C1 segment of cervical spinal cord (tissue), 14 donors: ENCODE results near the gene INF2.
A peak's percentile ranks its signal among the peaks of the same experiment; 100 is the strongest.

Source experiments
- DNase-seq, 14 donors: peaks; one replicate each; lab custom pipeline; 2025; lab: John Stamatoyannopoulos, UW

Gene INF2

DNA sequence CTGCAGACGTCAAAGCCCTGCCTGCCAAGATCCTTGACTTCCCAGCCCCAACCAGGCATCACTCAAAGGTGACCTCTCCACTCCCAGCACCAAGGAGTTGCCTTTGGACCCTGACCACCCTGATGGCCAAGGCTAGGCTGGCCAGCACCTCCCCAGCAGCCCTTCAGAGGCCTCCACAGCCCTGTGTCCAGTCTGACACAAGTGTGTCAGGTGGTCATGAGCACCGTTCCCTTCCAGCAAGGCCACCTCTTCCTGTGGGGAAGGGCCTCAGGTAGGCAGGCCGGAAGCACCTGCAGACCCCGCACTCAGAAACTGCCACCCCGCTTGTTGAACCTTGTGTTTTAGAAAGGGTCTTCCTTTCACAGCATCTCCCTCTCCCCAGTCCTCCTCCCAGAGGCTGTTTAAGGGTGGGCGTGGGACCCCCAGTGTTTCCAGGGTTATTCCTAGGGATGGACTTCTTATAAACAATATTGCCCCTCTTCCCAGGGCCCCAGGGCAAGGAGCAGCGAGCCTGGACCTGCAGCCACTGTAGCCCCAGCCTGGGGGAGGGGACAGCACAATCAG lies 13.2 kb upstream of the INF2 start:
- DNase-seq, result no peak

DNA sequence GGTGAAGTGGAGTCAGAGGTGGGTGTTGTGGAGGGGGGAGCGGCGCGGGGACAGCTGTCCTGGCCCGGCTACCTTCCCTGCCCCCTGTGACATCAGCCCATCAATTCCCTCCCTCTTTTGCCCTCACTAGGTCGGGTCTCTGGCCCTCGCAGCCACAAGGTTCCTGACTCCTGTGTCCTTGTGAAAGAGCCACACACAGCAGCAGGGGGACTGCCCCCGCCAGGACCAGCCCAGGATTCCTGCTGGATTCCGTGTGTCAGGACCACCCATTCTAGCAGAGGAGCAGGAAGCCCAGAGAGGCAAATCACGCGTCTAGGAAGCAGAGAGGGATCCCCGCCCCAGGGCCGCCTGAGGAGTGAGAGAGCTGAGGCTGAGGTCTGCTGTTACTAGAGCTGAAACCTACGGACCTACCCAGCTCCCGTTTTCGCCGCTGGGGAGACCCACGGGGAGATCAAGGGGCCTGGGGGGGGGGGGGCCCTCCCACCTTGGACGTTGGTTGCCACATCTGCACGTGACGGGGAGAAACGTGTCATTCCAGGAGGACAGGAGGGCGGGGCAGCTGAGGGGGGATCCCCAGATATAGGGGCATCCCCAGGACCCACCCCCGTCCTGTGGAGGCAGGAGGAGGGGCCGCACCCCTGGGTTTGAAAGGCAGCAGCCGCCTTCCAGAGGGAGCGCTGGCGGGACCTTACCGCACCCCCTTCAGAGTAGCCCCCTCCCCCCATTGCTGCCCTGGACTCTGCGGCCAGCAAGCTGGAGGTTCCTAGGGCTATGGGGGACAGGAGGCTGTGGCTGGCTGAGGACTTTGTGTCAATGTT lies 12.5 kb upstream of the INF2 start:
- DNase-seq, result no peak

DNA sequence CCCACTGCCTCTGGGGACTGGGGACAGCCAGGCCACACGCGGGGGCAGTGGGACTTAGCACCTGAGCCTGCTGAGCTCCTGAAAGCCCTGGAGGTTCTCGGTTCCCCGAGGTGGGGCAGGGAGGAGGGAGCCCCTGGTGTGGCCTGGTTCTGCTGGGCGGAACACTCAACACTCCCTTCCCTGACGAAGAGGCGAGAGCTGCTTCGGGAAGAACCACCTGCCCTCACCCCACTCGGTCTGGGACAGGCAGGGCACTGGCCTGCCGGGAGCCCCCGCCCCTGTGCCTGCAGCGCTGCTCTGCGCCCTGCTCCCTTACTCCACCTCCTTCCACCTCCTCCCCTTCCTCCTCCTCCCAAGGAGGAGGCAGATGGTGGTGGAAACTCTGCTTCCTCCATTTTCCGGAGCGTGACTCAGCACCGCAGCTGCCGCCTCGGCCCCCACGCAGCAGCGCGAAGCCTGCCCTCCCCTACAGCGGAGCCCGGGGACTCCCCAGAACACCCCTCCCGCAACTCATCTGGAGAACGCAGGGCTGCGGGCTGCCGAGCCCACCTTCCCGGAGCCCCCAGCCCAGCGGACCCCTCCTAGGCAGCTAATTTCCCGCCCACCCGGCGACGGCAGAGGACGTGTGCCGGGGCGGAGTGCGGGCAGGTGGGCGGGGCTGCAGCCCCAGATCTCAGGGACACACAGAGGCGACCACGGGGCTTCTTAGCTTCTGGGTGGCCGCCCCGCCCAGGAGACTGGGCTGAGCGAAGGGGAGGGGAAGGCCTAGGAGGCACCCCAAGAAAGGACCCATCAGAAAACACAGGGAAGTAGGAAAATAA lies 11.7 kb upstream of the INF2 start:
- peak in 11 of 14 donors; percentile 41 to 86 (median 66) for DNase-seq

DNA sequence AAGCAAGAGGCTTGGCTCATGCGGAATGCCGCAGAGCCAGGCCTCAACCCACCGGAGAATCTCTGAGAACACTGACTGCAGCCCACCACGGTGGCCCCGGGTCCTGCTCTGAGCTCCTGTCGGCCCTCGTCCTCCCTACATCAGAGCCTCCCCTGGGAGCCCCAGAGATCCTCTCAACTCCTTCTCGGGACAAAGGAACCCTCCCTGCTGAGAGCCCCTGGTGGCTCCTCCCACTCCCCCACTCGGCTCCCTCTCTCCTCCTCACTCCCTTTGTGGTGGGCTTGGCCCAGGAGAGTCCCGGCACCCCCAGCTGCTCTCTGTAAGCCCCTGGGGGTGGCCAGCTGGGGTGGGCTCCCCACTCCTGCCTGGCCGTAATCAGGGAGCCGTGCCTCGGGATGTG lies 11.1 kb upstream of the INF2 start:
- peak in 2 of 14 donors; percentile 70 to 74 for DNase-seq

DNA sequence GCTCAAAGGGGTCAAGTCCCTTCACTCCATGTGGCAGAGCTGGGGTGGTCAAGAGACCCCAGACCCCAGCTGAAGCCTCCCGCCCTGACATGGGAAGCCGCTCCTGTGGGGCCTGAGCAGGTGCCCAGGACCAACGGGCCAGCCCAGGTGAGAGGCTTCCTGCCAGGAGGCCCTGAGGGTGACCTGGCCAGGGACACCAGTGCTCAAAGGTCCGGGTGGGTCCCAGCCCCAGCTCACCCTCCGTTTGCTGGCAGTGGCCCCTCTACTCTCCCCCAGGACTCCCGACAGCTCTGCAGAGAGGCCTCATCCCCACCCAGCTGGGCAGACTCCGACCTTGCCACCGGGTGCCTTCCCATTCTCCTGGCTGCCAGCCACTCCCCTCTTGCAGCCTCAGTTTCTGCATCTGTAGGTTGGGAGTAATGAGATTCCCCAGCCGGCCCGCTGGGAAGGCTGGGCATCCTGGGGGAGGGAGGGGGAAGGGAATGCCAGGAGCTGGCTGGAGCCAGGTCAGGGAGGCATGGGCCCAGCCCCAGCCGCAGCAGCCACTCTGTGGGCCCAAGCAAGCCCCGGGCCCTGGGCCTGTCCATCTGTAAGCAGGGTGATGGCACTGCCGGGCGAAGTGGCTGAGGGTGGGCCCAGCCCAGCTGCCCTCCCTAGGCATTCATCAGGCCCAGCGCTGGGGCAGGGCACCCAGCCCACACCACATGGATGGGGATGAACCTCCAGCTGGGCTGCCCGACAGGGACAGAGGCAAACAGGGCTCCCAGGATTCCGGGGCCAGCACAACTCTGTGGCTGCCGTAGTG lies 10.3 kb upstream of the INF2 start:
- peak in 6 of 14 donors; percentile 30 to 64 (median 48) for DNase-seq

DNA sequence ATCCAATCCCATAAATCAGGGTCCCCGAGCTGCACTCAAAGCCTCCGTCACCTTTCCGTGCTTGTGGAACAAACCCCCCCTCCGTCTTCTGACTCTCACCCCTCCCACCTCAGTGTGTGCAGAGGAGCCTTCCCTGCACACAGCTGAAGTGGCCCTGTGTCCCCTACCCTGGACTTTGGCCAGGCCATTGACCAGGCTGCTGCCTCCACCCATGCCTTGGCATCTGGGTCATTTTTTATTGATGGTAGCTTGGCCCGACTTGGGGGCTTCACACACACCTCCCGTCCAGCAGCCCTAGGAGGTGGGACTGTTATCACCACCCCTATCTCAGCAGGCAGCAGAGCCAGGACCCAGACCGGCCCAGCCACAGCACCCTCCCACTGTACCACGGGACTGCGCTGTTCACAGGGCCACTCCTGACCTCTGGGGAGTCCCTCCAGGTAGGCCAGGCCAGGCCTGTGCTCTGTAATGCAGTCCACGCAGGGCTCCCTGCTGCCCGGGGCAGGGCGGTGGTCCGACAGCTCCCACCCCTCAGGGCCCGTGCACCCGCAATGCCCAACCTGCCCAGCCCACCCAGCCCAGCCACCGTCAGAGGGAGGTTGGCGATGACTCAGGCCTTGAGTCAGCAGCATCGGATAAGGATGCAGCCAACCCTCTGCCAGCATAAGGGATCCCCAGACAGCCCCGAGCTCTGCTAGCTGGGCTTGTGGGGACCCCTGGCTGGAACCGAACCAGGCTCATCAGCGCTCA lies 9.2 kb upstream of the INF2 start:
- DNase-seq, result peak in 6 of 14 donors; percentile 52 to 81 (median 68)

DNA sequence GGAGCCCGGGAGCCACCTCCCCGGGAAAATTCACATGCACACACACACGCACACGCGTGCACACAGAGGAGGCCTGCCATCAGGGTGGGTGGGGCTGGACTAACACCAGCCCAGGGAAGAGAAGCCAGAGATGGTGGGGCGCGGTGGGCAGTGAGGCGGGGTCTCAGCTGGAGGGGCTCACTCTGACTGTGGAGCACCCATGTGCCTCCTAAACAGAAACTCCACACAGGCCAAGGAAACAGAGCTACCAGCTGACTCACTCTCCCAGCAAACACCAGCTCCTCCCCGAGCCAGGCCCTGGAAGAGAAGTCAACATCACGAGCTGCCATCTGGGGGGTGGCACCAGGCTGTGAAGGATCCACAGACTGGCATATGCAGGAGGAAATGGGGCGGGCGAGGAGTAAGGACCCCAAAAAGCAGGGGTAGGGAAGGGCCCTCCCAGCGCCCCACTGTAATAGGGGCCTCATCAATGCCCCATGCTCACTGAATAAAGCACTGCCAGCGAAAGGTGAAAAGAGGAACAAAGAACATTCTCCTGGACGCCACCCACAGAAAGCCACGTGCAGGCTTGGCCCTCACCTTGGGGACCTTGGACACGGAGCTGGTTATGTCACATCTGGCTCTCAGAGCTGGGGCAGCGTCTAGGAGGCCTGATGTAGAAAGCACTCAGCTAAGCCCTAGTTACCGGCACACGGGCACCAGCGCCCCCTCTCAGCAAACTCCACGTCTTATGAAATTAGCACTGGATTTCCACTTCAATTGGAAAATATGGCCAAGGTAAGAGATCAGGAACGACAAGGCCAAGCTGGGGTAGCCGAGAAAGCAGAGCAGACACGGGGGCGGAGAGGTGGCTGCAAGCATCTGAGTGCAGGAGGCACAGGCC lies 8.4 kb upstream of the INF2 start:
- DNase-seq, result peak in 11 of 14 donors; percentile 62 to 88 (median 78)

DNA sequence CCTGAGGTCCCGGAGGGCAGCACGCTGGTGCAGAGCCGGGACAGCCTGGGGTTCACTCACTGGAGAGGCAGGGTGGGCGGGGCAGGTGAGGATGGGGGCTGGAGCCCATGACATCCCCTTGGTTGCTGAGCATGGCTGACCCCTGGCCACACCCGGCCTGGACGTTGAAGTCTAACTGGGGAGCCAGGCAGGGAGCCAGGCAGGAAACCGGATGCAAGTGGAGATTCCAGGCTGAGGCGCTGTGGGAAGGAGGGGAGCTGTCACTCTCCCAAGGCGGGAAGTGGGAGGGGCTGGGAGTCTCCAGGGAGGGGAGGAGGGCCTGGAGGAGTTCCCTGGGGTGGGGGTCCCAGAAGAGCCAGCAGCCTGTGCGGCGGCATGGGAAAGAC lies 7.7 kb upstream of the INF2 start:
- peak in 10 of 14 donors; percentile 40 to 83 (median 68) for DNase-seq

DNA sequence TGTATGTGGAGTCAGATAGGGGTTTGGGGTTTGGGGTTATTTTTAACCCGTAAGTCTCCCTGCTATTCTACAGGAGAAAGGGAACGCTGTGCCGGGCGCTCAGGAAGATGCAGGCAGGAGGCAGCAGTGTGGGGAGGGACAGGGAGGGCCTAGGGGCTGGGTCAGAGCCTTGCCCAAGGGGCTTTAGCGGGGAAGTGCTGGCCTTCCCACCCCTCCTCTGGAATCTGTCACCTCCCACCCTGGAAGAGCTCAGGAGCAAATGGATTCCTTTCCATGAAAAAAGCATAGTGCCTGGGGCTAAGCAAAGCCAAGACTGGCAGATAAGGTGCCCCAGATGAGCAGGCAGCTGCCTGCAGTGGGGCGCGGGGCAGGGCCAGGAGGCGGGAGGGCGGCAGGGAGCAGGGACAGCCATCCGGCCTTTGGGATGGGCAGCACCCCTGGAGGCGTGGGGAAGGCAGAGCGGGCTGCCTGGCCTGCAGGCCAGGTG lies 7.3 kb upstream of the INF2 start:
- DNase-seq, result no peak

DNA sequence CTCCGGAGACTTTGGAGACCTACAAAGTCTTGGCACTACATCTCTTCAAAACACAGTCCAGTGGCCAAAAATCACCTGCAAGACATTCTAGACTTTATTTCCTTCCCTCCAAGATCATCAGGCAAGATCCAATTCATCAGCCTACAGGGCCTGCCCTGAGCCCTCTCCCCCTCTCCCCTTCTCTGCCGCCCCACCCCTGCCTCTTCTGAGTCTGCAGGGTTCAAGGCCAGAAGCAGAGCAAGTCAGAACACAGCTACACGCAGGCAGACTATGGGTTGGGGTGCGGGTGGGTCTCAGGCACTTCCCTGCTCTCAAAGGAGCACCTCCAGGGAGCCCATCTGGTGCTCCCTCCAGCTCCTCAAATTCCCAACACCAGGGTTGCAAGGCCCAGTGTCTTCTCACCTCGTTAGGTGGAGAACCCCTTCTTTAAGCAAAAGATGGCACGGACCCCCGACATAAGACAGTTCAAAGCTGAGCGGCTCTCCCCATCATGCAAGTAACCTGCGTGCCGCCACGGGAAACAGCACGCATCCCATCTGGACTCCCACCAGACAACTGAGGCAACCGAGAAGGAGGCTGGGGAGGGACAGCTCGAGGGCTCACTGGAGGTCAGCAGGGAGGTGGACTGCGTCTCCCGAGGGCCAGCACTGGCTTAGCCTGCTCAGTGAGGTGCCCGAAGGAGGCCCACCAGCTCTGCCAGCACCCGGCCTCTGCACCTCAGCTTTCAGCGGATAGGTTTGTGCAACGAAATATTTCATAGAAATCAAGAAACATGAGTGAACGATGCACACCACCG lies 5.6 kb upstream of the INF2 start:
- no peak for DNase-seq

DNA sequence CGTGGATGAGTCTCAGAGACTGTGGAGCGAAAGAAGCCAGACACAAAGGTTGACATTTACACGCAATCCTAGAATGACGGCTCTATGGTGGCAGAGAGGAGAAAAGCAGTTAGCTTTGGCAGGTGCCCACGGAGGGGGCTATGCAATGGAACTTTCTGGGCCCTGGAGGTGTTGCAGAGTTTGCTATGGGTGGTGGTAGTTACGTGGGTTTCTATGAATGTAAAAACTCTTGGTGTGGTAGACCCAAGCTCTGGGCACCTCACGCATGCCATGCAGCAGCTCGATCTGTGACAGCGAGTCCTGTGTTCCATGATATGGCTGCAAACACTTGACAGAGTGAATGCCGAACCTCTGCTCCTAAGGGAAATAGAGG lies 5.0 kb upstream of the INF2 start:
- DNase-seq, result no peak

DNA sequence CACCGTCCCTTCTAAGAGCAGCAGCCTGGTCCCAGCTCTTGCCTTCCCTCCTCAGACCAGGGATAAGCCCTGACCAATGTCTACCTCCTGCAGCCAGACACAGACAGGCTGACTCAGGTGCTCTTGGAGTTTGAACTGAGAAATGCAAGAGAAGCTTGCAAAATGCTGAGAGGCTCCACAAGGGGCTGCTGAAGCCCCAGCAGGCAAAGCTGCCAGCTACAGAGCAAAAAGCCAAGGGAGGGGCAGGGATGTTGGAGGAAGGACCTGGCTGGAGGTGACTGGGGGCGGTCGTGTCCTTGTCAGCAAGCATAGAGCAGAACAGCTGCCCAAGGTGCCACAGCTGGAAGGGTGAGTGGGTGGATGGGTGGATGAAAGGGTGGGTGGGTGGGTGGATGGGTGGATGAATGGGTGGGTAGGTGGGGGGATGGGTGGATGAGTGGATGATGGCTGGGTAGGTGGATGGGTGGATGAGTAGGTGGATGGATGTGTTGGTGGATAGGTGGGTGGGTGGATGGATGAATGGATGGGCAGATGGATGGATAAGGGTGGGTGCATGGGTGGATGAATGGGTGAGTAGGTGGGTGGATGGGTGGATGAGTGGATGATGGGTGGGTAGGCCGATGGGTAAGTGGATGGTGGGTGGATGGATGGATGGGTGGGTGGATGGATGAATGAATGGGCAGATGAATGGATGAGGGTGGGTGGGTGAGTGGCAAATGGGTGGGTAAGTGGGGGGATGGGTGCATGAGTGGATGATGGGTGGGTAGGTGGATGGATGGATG lies 4.0 kb upstream of the INF2 start:
- DNase-seq, result no peak

DNA sequence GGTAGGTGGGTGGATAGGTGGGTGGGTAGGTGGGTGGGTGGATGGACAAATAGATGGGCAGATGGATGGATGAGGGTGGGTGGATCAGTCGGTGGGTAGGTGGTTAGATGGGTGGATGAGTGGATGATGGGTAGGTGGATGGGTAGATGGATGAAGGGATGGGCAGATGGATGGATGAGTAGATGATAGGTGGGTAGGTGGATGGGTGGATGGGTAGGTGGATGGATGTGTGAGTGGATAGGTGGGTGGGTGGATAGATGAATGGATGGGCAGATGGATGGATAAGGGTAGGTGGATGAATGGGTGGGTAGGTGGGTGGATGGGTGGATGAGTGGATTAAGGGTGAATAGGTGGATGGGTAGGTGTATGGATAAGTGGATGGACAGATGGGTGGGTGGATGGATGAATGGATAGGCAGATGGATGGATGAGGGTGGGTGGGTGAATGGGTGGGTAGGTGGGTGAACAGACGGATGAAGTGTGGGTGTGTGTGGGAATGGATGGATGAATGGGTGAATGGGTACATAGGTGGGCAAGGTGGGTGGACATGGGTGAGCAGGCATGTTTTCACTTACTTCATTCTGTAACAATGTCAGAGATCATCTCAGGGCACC lies 3.3 kb upstream of the INF2 start:
- DNase-seq, result no peak

DNA sequence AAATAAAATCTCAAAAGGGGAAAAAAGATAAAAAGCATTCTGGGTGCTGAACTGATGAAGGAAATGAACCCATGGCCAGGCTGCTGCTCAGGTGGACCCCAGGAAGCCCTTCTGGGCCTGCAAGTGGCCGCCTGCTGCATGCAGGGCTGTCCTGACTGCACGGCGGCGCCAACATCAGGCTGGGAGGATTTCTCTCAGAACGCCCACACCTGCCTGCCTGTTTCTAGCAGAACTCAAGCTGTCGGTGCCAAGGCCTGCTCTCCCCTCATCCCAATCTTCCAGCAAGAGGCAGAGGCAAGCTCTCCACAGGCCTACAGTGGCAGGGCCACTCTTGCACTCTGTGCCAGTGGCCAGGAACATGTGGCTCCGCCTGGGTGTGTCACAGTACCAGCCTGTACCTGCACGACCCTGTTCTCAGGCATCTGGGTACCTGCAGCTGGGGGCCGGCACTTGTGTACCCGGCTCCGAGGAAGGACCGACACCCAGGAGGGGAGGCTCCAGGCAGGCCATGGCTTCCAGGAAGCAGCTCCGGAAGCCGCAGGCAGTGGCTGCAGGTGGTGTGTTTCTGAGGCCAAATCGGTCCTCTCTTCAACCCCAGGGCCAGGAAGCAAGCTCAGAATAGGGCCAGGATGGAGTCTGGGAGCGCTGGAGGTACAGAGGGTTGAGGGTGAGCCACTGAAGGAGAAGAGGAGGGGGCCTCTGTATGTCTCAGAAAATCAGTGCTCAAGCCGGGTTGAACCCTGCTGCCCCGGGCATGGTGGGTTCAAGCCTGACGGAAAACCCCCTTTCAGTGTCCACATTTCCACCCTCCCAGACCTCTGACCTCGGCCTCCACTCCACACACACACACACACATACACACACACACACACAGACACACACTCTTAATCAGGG lies 2.5 kb upstream of the INF2 start:
- no peak for DNase-seq

DNA sequence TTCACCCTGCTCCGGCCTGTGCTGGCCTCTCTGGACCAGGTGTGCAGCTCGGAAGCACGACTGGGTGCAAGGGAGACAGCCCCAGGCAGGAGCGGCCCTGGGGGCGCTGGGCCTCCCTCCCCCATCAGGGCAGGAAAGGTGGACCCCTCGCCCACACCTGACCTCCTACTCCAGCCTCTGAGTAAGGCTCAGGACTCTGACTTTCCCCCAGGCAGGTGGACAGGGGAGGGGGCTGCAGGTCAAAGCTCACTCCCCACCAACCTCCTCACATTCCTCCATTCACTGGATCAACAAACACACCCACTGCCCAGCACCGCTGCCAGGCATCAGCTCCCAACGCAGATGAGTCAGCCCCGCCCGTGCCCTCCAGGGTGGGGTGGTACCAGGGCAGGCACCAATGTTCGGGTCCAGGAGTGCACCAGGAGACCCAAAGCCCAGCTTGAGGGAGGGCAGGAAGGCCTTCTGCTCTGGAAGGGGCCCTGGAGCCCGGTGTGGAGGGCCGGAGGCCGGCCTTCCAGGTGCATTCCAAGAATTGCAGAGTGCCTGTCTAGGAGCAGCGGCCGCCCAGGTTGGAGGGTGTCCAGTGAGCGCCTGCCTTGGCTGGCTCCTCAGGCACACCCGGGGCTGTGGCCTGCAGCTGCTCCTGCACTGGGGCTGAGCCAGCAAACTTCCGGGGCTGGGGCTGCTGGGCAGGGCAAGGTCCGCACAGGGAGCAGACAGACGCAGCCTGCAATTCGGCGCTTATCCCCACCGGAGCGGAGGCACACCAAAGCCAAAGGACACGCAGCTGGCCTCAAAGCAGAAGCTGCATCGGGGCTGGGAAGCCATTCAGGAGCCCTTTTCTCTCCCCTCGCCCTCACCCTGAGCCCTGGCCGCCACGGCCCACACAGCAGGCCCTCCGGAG lies 1.6 kb upstream of the INF2 start:
- DNase-seq, result peak in 2 of 14 donors; percentile 42 to 44
